Kidney epithelial cell (primary cell): ENCODE results near the gene RNPS1. TPM values are rescaled to one million over a fixed set of nuclear protein-coding genes. Genes with fewer than 3 reads are reported as not detected.

Source experiments
- DNase-seq: peaks from one replicate; pipeline ENCODE4 v3.0.0-alpha.2; 2010; ENCODE audit warnings: low read depth
- H3K27me3 ChIP-seq: 2 replicates; pipeline ENCODE4 v1.6.0; 2011; ENCODE audit warnings: low read length; ENCODE audit not compliant: control insufficient read depth, insufficient read depth
- H3K36me3 ChIP-seq: 2 replicates; pipeline ENCODE4 v1.5.1; 2011; ENCODE audit warnings: low read length; ENCODE audit not compliant: control insufficient read depth, insufficient read depth
- H3K4me3 ChIP-seq: 2 replicates; pipeline ENCODE4 v1.5.1; 2011; ENCODE audit warnings: low read depth, mild to moderate bottlenecking, control low read depth, low read length
- CTCF ChIP-seq: IDR thresholded peaks from 2 replicates; pipeline ENCODE4 v1.5.1; 2011; ENCODE audit warnings: mild to moderate bottlenecking, moderate library complexity, low read length, control low read depth, inconsistent platforms; ENCODE audit not compliant: insufficient read depth, poor library complexity, severe bottlenecking
- total RNA-seq: library from RNA; depleted of rRNA; stranded (reverse); fragments of >200 nt; gene quantifications from 2 replicates; pipeline ENCODE4 v1.2.3, GENCODE V29; 2015

Gene RNPS1
- total RNA-seq, 1 donor from 2014 or later, result 243 TPM

GRCh38 chr16:2284001-2284770 is 16.3 kb upstream of the RNPS1 start:
- no peaks in the 10 kb centered on the region for H3K36me3 ChIP-seq
- no peak overlapping the region for H3K4me3 ChIP-seq
- no peak for TF ChIP-seq CTCF

DNA sequence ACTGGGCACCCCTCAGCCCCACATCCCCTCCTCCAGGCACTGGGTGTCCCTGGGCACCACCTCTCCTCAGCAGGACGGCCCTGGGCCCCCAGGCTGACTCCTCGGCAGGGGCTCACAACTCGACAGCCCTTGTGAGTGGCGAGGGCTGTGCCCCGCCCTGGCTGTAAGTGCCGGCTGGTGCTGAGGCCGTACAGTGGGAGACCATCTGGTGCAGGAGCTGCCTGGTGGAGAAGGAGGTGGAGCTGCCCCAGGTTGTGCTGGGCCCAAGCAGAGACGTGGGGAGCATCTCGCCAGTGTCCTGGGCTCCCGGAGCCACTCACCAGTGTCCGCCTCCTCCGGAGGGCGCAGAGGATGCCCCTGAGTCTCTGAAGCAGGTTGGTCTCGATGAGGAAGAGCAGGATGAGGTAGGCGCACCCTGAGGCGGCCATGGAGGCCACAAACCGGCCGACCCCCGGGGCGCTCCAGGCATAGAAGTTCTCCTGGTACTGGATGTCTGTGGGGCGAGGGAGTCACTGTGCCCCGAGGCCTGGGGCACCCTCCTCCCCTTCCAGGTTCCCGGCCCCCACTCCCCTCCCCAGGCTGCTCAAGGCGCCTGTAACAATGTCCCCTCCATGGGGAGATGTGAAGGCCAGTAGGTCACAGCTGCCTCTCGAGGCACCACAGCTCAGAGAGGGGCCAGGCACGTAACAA is 15.1 kb upstream of the RNPS1 start:
- Histone ChIP-seq H3K4me3 (no peak overlapping the region), H3K27me3 (no peaks in the 10 kb centered on the region), H3K36me3 (no peaks in the 10 kb centered on the region)
- DNase-seq, result no peak
- no peak for TF ChIP-seq CTCF

More at GRCh38 chr16:2284001-2284770, 16.3 kb upstream of the RNPS1 start:
- DNase-seq, result no peak
- H3K27me3 ChIP-seq, result no peaks in the 10 kb centered on the region

DNA sequence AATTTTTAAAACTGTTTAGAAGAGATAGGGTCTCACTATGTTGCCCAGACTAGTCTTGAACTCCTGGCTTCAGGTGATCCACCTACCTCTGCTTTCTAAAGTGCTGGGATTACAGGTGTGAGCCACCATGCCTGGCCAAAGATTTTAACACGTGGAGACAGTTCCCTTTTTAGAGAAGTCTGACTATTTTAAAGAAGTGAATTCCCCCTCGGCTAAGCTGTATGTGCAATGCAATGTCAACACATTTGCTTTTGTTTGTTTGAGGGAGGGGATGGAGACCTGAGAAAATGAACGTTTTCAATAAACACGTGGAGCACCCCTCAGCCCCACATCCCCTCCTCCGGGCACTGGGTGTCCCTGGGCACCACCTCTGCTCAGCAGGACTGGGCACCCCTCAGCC is 14.3 kb upstream of the RNPS1 start:
- TF ChIP-seq CTCF, result no peak
- no peak for DNase-seq
- Histone ChIP-seq H3K4me3 (no peak overlapping the region), H3K36me3 (no peaks in the 10 kb centered on the region), H3K27me3 (no peaks in the 10 kb centered on the region)

DNA sequence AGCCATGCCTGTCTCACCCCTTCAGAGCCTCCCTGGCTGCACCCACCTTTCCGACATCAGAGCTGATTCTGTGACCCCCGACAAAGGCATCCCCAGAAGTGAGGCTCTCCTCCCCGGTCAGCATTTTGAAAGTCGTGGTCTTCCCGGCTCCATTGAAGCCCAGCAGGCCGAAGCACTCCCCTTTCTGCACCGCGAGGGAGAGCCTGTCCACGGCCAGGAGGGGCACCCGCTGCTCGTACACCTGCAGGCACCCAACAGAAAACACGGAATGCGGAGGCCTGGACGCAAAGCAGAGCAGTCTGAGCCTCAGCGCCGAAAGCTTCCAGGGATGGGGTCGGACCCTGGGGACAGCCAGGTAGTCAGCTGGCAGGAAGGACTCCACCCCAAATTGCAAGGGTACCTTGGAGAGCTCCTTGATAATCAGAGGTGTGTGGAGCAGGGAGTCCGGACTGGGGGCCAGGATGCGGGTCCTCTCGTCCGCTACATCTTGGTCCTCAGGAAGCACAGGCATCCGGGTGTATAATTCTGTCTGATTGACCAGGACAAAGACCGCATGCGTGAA is 13.1 kb upstream of the RNPS1 start:
- no peak for DNase-seq
- Histone ChIP-seq H3K27me3 (no peaks in the 10 kb centered on the region), H3K4me3 (no peak overlapping the region), H3K36me3 (no peaks in the 10 kb centered on the region)
- no peak for TF ChIP-seq CTCF

GRCh38 chr16:2280461-2280860 is 12.5 kb upstream of the RNPS1 start:
- TF ChIP-seq CTCF, result no peak
- no peak for DNase-seq
- Histone ChIP-seq H3K4me3 (no peak overlapping the region), H3K36me3 (no peaks in the 10 kb centered on the region), H3K27me3 (no peaks in the 10 kb centered on the region)
